Sigmoid colon (tissue), 7 donors: ENCODE measurements around the gene FHOD3. TPM values are rescaled to one million over a fixed set of nuclear protein-coding genes. Genes with fewer than 3 reads are reported as not detected.

Source experiments
- DNase-seq: peaks from one replicate; pipeline ENCODE4 v3.0.0-alpha.2; 2019
- H3K27ac ChIP-seq, 4 donors: fragments of 200-600 bp; sonication (generic); one replicate each; pipeline ENCODE4 v1.5.1; 2016 to 2019; ENCODE audit warnings: mild to moderate bottlenecking in 1 of 4
- H3K27me3 ChIP-seq, 3 donors: fragments of 200-600 bp; sonication (generic); one replicate each; pipeline ENCODE4 v1.5.1; 2019; ENCODE audit warnings: mild to moderate bottlenecking in 1 of 3
- H3K36me3 ChIP-seq, 4 donors: fragments of 200-600 bp; sonication (generic); one replicate each; pipeline ENCODE4 v1.5.1; 2016 to 2019
- H3K4me1 ChIP-seq, 4 donors: fragments of 200-600 bp; sonication (generic); one replicate each; pipeline ENCODE4 v1.5.1; 2017 to 2019
- H3K4me3 ChIP-seq, 4 donors: fragments of 200-600 bp; sonication (generic); one replicate each; pipeline ENCODE4 v1.5.1; 2017 to 2019; ENCODE audit warnings: mild to moderate bottlenecking in 2 of 4, moderate library complexity in 1 of 4
- H3K9me3 ChIP-seq, 4 donors: fragments of 200-600 bp in 3 of 4; sonication (generic) in 3 of 4; one replicate each; pipeline versions ENCODE4 v1.5.1 to v1.6.1; 2013 to 2019
- CTCF ChIP-seq, 4 experiments: fragments of 450-650 bp in 3 of 4; fragments of 200-600 bp in 1 of 4; IDR thresholded peaks; one replicate each; pipeline ENCODE4 v1.5.1; 2016 to 2019; ENCODE audit warnings: antibody characterized with exemption in 4 of 4, mild to moderate bottlenecking in 3 of 4, moderate library complexity in 2 of 4
- EP300 ChIP-seq, 4 donors: sonication (generic); formaldehyde crosslinking; IDR thresholded peaks; one replicate each; pipeline ENCODE4 v1.6.1; 2017; ENCODE audit warnings: antibody characterized with exemption in 4 of 4
- POLR2A ChIP-seq, 2 donors: fragments of 450-650 bp; IDR thresholded peaks; one replicate each; pipeline ENCODE4 v1.6.1; 2016; ENCODE audit warnings: antibody characterized with exemption in 2 of 2, mild to moderate bottlenecking in 2 of 2, moderate library complexity in 2 of 2
- POLR2AphosphoS5 ChIP-seq, 4 donors: sonication (generic); formaldehyde crosslinking; IDR thresholded peaks; one replicate each; pipeline ENCODE4 v1.6.1; 2017; ENCODE audit warnings: antibody characterized with exemption in 4 of 4
- WGBS, 2 donors: extraction: QIAGEN DNeasy Blood & Tissue Kit; methylation state at CpG; one replicate each; pipeline ENCODE4 v1.1.7; 2013; 5-methylcytosine and 5-hydroxymethylcytosine counted together
- intact Hi-C: fragments of 100-400 bp; cut with DNase I; formaldehyde crosslinking; loops from one replicate; pipeline ENCODE4 v1.15.1; 2023
- polyA plus RNA-seq, 3 donors: library from polyadenylated mRNA; stranded (reverse); fragments of 200-250 nt; gene quantifications; one replicate each; pipeline ENCODE4 v1.2.3, GENCODE V29; 2013
- total RNA-seq, 4 donors: library from RNA; depleted of rRNA; stranded (reverse); fragments of >200 nt; gene quantifications; one replicate each; pipeline ENCODE4 v1.1.0, GENCODE V29; 2016
- donor health status: healthy with polysubstance abuse.
- donor health status: Bipolar disorder and iron deficiency.
- donor health status: healthy.

Gene FHOD3
- total and polyA plus RNA-seq, 7 donors = 1.2 to 24.9 (median 9.5) TPM

GRCh38 chr18:36432880-36433555 lies 135.5 kb downstream of the FHOD3 start:
- Histone ChIP-seq H3K9me3 (no peaks in the 10 kb centered on the region), H3K27ac (no peak overlapping the region), H3K4me3 (no peak overlapping the region), H3K27me3 (no peaks in the 10 kb centered on the region), H3K36me3 (no peaks in the 10 kb centered on the region), H3K4me1 (peaks cover 0 to 2% (median 0%) of the 10 kb centered on the region in 4 donors)
- TF ChIP-seq CTCF (IDR thresholded peaks at IDR 0.05) (no peak), POLR2A (IDR thresholded peaks at IDR 0.05) (no peak), EP300 (IDR thresholded peaks at IDR 0.05) (no peak), POLR2AphosphoS5 (IDR thresholded peaks at IDR 0.05) (no peak)
- DNase-seq = no peak
- 87 to 88% methylated on average over 4 of the region's 4 CpGs for WGBS, 2 donors
- intact Hi-C loops = no loop called here

DNA sequence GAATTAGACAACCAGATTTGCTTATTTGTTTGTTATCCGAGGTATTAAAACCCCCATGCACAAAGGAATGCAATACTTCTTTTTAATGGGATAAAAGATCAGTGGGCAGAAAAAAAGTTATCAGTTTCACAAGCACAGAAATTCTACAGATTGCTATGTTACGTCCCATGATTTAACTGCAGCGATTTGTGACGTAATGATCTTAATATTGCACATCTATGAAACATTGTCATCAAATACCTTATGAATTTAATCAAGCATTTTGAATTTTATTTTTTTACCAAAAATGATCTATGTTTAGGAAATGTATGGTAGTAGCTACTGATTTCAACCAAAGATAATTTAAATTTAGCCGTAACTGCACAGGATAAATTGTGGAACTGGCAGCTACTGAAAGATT lies 138.9 kb downstream of the FHOD3 start:
- no peaks in the 10 kb centered on the region for H3K27me3 ChIP-seq
- WGBS, 2 donors = 95 to 97% methylated on average over 5 of the region's 5 CpGs
- H3K27ac ChIP-seq = no peak overlapping the region
- DNase-seq = no peak
- peaks cover 0 to 18% (median 10%) of the 10 kb centered on the region in 4 donors for H3K4me1 ChIP-seq
- no peaks in the 10 kb centered on the region for H3K36me3 ChIP-seq
- TF ChIP-seq EP300 (IDR thresholded peaks at IDR 0.05) = no peak
- TF ChIP-seq CTCF (IDR thresholded peaks at IDR 0.05) = no peak
- no peak for TF ChIP-seq POLR2AphosphoS5 (IDR thresholded peaks at IDR 0.05)
- no peak for TF ChIP-seq POLR2A (IDR thresholded peaks at IDR 0.05)
- intact Hi-C loops = no loop called here
- H3K4me3 ChIP-seq = no peak overlapping the region
- no peaks in the 10 kb centered on the region for H3K9me3 ChIP-seq

- H3K36me3 ChIP-seq = no peaks in the 10 kb centered on the region
- H3K27ac ChIP-seq = peak overlapping the region; percentile 38 to 79 (median 66)
- peaks cover 0 to 35% (median 17%) of the 10 kb centered on the region in 4 donors for H3K4me1 ChIP-seq
- WGBS, 2 donors = 87 to 90% methylated on average over 2 of the region's 2 CpGs
- no peaks in the 10 kb centered on the region for H3K9me3 ChIP-seq
- H3K4me3 ChIP-seq = no peak overlapping the region
- no peaks in the 10 kb centered on the region for H3K27me3 ChIP-seq
- intact Hi-C loops = no loop called here
- TF ChIP-seq POLR2AphosphoS5 (IDR thresholded peaks at IDR 0.05) (no peak), POLR2A (IDR thresholded peaks at IDR 0.05) (no peak), CTCF (IDR thresholded peaks at IDR 0.05) (no peak), EP300 (IDR thresholded peaks at IDR 0.05) (no peak)
- DNase-seq = no peak
Observed at GRCh38 chr18:36440614-36441013, 143.1 kb downstream of the FHOD3 start.

GRCh38 chr18:36441426-36442240 lies 144.1 kb downstream of the FHOD3 start:
- peak overlapping the region; percentile 38 to 79 (median 66) for H3K27ac ChIP-seq
- H3K4me1 ChIP-seq = peaks cover 0 to 35% (median 17%) of the 10 kb centered on the region in 4 donors
- intact Hi-C loops = no loop called here
- H3K27me3 ChIP-seq = no peaks in the 10 kb centered on the region
- no peak overlapping the region for H3K4me3 ChIP-seq
- 62 to 77% methylated on average over 9 of the region's 9 CpGs for WGBS, 2 donors
- TF ChIP-seq EP300 (IDR thresholded peaks at IDR 0.05) (peak in 1 of 4 donors; percentile 9), POLR2AphosphoS5 (IDR thresholded peaks at IDR 0.05) (peak in 1 of 4 donors; percentile 8), CTCF (IDR thresholded peaks at IDR 0.05) (no peak), POLR2A (IDR thresholded peaks at IDR 0.05) (no peak)
- H3K36me3 ChIP-seq = no peaks in the 10 kb centered on the region
- no peak for DNase-seq
- no peaks in the 10 kb centered on the region for H3K9me3 ChIP-seq
